Stimulated activated CD8-positive, alpha-beta memory T cell treated with anti-CD3 and anti-CD28 coated beads, Interleukin-7, amount 100 ng/mL, for 48 hours (primary cell): ENCODE results near the gene PRDM12.

Experiments used
- DNase-seq, 2 donors: peaks; one replicate each; pipeline ENCODE4 v3.0.0-alpha.2; 2020; ENCODE audit warnings: low read depth in 1 of 2; ENCODE audit errors: extremely low read depth in 1 of 2

Gene PRDM12

GRCh38 chr9:130635721-130636647 is 28.4 kb upstream of the PRDM12 start:
- no peak for DNase-seq

GRCh38 chr9:130636648-130637020 is 27.8 kb upstream of the PRDM12 start:
- DNase-seq: no peak

- no peak for DNase-seq
These were observed 25.9 kb upstream of the PRDM12 start for GRCh38 chr9:130638284-130639123.

- DNase-seq: no peak
These were observed 25.1 kb upstream of the PRDM12 start for GRCh38 chr9:130639124-130639765.

- no peak for DNase-seq
These were observed 24.4 kb upstream of the PRDM12 start for GRCh38 chr9:130639866-130640555.

GRCh38 chr9:130640681-130641080 is 23.7 kb upstream of the PRDM12 start:
- no peak for DNase-seq

GRCh38 chr9:130642926-130643325 is 21.5 kb upstream of the PRDM12 start:
- DNase-seq: no peak

- DNase-seq: no peak
These were observed 13.2 kb upstream of the PRDM12 start for GRCh38 chr9:130651221-130651620.

GRCh38 chr9:130651752-130652151 is 12.6 kb upstream of the PRDM12 start:
- no peak for DNase-seq

GRCh38 chr9:130654879-130655278 is 9.5 kb upstream of the PRDM12 start:
- no peak for DNase-seq

GRCh38 chr9:130658893-130659698 is 5.3 kb upstream of the PRDM12 start:
- no peak for DNase-seq

- DNase-seq: no peak
These were observed 4.6 kb upstream of the PRDM12 start for GRCh38 chr9:130659699-130660248.

GRCh38 chr9:130660326-130660682 is 4.1 kb upstream of the PRDM12 start:
- DNase-seq: no peak

GRCh38 chr9:130660683-130661450 is 3.5 kb upstream of the PRDM12 start:
- DNase-seq: no peak

- no peak for DNase-seq
These were observed 2.8 kb upstream of the PRDM12 start for GRCh38 chr9:130661451-130662098.

GRCh38 chr9:130662099-130662969 is 2.1 kb upstream of the PRDM12 start:
- no peak for DNase-seq

- DNase-seq: no peak
These were observed 1.5 kb upstream of the PRDM12 start for GRCh38 chr9:130662970-130663257.
